ENCODE measurements around the gene DLX2.

Gene DLX2

DNA sequence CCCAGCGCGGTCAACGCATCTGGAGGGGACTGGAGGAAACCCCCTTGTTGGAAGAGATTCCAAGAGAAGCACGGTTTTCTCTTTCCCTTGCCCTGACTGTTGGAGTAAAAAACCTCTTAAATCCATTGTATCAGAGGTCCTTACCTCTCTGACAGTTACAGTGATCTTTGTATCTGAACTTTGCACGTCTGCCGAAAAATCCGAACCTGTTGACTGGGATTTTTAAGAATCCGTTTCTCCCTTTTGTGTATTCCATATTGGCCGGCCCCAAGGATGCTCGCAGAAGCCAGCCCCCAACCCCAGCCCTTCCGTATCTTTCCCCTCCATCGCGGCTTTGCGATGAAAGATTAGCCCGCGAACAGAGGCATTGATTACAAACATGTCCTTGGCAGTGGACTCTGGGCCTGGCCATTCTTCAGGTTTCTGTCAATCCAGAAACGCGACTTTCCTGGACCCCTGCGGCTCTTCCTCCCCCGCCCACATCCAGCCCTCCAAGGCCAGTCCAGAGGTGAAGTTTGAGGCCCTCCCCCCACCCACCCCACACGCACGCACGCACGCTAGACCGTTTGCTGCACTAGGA lies 22.0 kb downstream of the DLX2 start:
- TF ChIP-seq, protein P1, sequence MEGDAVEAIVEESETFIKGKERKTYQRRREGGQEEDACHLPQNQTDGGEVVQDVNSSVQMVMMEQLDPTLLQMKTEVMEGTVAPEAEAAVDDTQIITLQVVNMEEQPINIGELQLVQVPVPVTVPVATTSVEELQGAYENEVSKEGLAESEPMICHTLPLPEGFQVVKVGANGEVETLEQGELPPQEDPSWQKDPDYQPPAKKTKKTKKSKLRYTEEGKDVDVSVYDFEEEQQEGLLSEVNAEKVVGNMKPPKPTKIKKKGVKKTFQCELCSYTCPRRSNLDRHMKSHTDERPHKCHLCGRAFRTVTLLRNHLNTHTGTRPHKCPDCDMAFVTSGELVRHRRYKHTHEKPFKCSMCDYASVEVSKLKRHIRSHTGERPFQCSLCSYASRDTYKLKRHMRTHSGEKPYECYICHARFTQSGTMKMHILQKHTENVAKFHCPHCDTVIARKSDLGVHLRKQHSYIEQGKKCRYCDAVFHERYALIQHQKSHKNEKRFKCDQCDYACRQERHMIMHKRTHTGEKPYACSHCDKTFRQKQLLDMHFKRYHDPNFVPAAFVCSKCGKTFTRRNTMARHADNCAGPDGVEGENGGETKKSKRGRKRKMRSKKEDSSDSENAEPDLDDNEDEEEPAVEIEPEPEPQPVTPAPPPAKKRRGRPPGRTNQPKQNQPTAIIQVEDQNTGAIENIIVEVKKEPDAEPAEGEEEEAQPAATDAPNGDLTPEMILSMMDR (IDR thresholded peaks at IDR 0.05) = no peak

DNA sequence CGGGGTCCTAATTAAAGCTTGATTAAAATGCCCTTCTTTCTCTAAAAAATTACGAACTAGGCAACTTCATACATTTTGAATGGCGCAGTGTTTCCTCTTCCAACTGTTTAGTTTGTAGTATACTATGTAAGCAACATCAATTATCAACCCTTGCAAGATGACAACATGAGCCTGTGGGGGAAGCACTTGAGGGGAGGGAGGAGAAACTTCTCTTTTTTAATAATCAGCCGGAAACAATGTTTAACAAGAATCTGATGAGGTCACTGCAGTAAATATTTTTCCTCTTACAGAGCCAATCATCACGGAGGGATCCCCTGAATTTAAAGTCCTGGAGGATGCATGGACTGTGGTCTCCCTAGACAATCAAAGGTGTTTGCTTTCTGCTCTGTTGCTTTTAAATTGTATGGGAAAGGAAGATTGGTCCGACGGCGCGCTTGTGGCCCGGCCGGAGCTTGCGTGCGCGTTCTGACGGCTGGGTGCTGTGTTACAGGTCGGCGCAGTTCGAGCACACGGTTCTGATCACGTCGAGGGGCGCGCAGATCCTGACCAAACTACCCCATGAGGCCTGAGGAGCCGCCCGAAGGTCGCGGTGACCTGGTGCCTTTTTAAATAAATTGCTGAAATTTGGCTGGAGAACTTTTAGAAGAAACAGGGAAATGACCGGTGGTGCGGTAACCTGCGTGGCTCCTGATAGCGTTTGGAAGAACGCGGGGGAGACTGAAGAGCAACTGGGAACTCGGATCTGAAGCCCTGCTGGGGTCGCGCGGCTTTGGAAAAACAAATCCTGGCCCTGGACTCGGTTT lies 22.7 kb downstream of the DLX2 start:
- TF ChIP-seq, protein P1 (IDR thresholded peaks at IDR 0.05) = no peak

DNA sequence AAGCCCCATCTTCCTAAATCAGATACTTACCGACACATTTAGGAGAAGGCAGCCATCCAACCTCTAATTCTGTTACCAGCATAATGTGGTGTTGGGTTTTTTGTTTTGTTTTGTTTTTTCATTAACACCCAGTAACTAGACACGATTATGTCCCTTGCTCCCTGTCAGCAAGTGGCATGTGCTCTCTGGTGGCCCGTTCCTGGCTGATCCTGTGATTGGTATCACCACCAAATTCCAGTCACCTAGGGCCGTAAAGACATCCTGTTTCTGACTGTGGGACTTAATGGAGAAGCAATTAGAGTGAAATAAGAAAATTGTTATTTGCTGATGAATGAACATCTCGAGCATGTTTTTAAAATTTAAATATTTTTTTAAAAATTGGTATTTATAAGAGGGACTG lies 23.3 kb downstream of the DLX2 start:
- TF ChIP-seq, protein P1 (IDR thresholded peaks at IDR 0.05) = no peak

DNA sequence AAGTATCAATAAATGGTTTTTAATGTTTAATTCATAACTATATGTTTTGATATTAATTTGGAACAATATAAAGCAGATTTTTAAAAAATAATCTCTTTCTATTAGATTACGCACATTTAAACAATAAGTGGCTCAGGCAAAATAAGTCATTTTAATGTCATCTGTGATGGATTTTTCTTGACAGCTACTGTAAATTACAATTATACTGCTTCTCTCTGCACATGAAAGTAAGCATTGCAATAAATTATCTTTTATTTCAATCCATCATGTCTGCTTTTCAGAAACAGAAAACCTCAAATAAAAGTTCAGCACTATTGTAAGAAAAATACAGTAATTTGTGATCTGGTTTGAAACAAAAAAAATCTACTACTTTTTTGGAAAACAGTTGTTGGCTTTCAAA lies 28.4 kb downstream of the DLX2 start:
- TF ChIP-seq, protein P1 (IDR thresholded peaks at IDR 0.05) = no peak

GRCh38 chr2:172073518-172073917 lies 29.2 kb downstream of the DLX2 start:
- TF ChIP-seq, protein P1 (IDR thresholded peaks at IDR 0.05) = no peak

GRCh38 chr2:172072706-172073105 lies 30.0 kb downstream of the DLX2 start:
- TF ChIP-seq, protein P1 (IDR thresholded peaks at IDR 0.05) = no peak

DNA sequence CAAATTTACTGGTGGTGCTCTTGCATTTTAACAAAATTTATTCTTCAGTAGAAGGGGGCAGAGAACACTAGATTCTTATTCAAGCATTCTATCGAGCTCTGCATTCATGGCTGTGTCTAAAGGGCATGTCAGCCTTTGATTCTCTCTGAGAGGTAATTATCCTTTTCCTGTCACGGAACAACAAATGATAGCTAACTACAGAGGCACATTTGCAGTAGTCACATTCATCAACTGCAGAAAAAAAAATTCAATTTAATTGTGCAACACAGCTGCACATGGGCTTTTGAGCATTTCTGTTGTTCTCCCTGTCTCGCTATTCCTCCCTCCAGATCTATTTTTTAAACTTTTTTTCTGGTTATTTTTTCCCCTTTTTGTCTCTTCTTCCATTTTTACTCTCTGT lies 30.4 kb downstream of the DLX2 start:
- TF ChIP-seq, protein P1 (IDR thresholded peaks at IDR 0.05) = no peak
